Transverse colon (tissue), 3 donors: ENCODE results near the gene C14orf39.

Source experiments
- EP300 ChIP-seq: sonication (generic); formaldehyde crosslinking; IDR thresholded peaks from one replicate; pipeline ENCODE4 v1.6.1; 2017; ENCODE audit warnings: antibody characterized with exemption, low read depth
- TF ChIP-seq, protein P1 (sequence below), 5 experiments: fragments of 200-600 bp in 3 of 5; fragments of 450-650 bp in 2 of 5; sonication (generic) in 3 of 5; IDR thresholded peaks; 1 replicate in 2 of 5; 2 replicates in 3 of 5; pipeline ENCODE4 v1.5.1; 2016 to 2017; ENCODE audit warnings: antibody characterized with exemption in 5 of 5, inconsistent platforms in 3 of 5, mild to moderate bottlenecking in 2 of 5, moderate library complexity in 1 of 5

DNA sequence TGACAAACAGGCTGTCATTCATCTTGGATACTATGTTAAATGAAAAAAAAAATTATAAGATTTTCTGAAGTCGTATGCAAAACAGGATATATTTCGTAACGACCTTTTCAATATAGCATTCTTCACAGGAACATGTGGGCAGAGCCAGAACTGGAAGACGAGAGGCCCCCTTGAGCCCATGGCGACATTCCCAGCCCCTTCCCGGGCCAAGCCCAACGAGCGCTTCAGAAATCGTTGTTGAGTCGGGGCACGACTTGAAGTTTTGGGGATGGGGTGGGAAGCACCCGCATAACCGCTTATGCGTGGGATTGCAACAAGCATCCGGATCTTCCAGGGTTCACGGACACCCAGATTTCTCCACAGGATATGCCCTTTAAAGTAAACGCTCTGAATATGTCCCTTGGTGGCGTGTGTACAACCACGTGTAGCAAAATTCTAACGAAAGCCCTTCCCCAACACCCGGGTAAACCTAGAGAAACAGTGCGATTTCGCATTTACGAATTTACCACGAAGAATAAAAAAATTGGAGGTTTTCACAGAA, 736 bp downstream of the C14orf39 start:
- no peak for TF ChIP-seq EP300
- TF ChIP-seq, protein P1, sequence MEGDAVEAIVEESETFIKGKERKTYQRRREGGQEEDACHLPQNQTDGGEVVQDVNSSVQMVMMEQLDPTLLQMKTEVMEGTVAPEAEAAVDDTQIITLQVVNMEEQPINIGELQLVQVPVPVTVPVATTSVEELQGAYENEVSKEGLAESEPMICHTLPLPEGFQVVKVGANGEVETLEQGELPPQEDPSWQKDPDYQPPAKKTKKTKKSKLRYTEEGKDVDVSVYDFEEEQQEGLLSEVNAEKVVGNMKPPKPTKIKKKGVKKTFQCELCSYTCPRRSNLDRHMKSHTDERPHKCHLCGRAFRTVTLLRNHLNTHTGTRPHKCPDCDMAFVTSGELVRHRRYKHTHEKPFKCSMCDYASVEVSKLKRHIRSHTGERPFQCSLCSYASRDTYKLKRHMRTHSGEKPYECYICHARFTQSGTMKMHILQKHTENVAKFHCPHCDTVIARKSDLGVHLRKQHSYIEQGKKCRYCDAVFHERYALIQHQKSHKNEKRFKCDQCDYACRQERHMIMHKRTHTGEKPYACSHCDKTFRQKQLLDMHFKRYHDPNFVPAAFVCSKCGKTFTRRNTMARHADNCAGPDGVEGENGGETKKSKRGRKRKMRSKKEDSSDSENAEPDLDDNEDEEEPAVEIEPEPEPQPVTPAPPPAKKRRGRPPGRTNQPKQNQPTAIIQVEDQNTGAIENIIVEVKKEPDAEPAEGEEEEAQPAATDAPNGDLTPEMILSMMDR (IDR thresholded peaks at IDR 0.05) = no peak
